Measurements from ENCODE around the gene TGFBR2. TPM values are rescaled to one million over a fixed set of nuclear protein-coding genes. Genes with fewer than 3 reads are reported as not detected.

The TGFBR2 gene
- total and polyA plus RNA-seq, 2 of the 13 experiments (the other 11 are each of a cell fraction or from before 2014, with no cell fraction given): 82.2 to 187 TPM

GRCh38 chr3:30723211-30723610, 116.8 kb downstream of the TGFBR2 start:
- no peaks in the 10 kb centered on the region for H4K20me1 ChIP-seq (ENCODE audit: insufficient read depth, low read length)
- H2AFZ ChIP-seq (ENCODE audit: low read length): no peak overlapping the region
- WGBS (ENCODE audit: low lambda C conversion rate): 91% methylated on average over 1 of the region's 1 CpG
- ATAC-seq (no peak), FAIRE-seq (no peak), DNase-seq (ENCODE audit: low spot score) (no peak)
- no peak for TF ChIP-seq DNMT3B (CRISPR knock-in tag; conservative IDR thresholded peaks at IDR 0.05)
- H3K4me2 ChIP-seq (ENCODE audit: low read depth, low read length): no peak overlapping the region
- peaks cover 39% of the 10 kb centered on the region for H3K4me1 ChIP-seq (ENCODE audit: insufficient read depth, low read length)
- H3K27ac ChIP-seq (ENCODE audit: extremely low read length, insufficient read depth, low read length): no peak overlapping the region
- H3K9me3 ChIP-seq (ENCODE audit: low read length): no peaks in the 10 kb centered on the region
- no TSS peak for BruUV-seq (replicated peaks)
- H3K79me2 ChIP-seq (ENCODE audit: insufficient read depth, low read length): no peaks in the 10 kb centered on the region
- no peak overlapping the region for H3K4me3 ChIP-seq (replicated peaks in 1 of 3; ENCODE audit: insufficient read depth in 1 of 3, low read depth in 2 of 3, low read length in 3 of 3)
- H3K27me3 ChIP-seq (ENCODE audit: control insufficient read depth in 1 of 2, insufficient read depth in 2 of 2, low read length in 2 of 2): no peaks in the 10 kb centered on the region
- CTCF ChIA-PET (ENCODE audit: low intra/inter-chr PET ratio, low total read pairs): no interaction called here
- POLR2A ChIA-PET: interaction anchor here (1.4 kb wide), 1 partner anchor 463 kb away, joined by 3 read pairs; no protein-coding TSS in a partner anchor
- H3K9ac ChIP-seq (ENCODE audit: insufficient read depth, low read depth, low read length): no peak overlapping the region
- in situ Hi-C loops (cut with HindIII; ENCODE audit: extremely low pct_ligation_motif_present, low pct_unique_long_range_greater_than_20kb) (no loop called here), intact Hi-C loops (cut with micrococcal nuclease; ENCODE audit: unreplicated experiment) (no loop called here)
- H3K36me3 ChIP-seq (replicated peaks in 1 of 2; ENCODE audit: control insufficient read depth in 1 of 2, insufficient read depth in 2 of 2, low read length in 2 of 2): no peaks in the 10 kb centered on the region

DNA sequence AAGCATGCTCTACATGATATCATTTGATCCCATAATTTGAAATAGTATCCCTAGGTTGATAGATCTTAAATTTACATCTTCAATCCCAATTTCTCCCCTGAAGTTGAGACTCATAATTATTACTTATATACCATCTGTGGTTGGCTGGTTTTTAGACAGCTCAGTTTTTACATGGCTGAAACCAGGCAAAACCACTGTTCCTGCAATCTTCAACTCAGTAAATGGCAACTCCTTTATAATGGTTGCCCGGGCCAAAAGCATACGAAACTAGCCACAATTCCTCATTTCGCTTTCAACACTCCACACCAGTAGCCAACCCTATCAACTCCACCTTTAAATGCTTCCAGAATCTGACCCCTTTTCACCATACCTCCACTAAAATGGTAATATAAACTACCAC, 118.5 kb downstream of the TGFBR2 start:
- Histone ChIP-seq H2AFZ (ENCODE audit: low read length) (no peak overlapping the region), H3K27me3 (ENCODE audit: control insufficient read depth in 1 of 2, insufficient read depth in 2 of 2, low read length in 2 of 2) (no peaks in the 10 kb centered on the region), H3K79me2 (ENCODE audit: insufficient read depth, low read length) (no peaks in the 10 kb centered on the region), H3K4me1 (ENCODE audit: insufficient read depth, low read length) (peaks cover 26% of the 10 kb centered on the region), H3K4me3 (replicated peaks in 1 of 3; ENCODE audit: insufficient read depth in 1 of 3, low read depth in 2 of 3, low read length in 3 of 3) (no peak overlapping the region), H3K9me3 (ENCODE audit: low read length) (no peaks in the 10 kb centered on the region), H3K4me2 (ENCODE audit: low read depth, low read length) (no peak overlapping the region), H3K27ac (ENCODE audit: extremely low read length, insufficient read depth, low read length) (no peak overlapping the region), H3K9ac (ENCODE audit: insufficient read depth, low read depth, low read length) (no peak overlapping the region), H4K20me1 (ENCODE audit: insufficient read depth, low read length) (no peaks in the 10 kb centered on the region), H3K36me3 (replicated peaks in 1 of 2; ENCODE audit: control insufficient read depth in 1 of 2, insufficient read depth in 2 of 2, low read length in 2 of 2) (no peaks in the 10 kb centered on the region)
- DNase-seq (ENCODE audit: low spot score) (no peak), FAIRE-seq (no peak), ATAC-seq (no peak)
- POLR2A ChIA-PET: no interaction called here
- intact Hi-C loops (cut with micrococcal nuclease; ENCODE audit: unreplicated experiment): no loop called here
- WGBS (ENCODE audit: low lambda C conversion rate): 87% methylated on average over 3 of the region's 3 CpGs
- CTCF ChIA-PET (ENCODE audit: low intra/inter-chr PET ratio, low total read pairs): no interaction called here
- in situ Hi-C loops (cut with HindIII; ENCODE audit: extremely low pct_ligation_motif_present, low pct_unique_long_range_greater_than_20kb): no loop called here
- no TSS peak for BruUV-seq (replicated peaks)
- TF ChIP-seq, protein P1, sequence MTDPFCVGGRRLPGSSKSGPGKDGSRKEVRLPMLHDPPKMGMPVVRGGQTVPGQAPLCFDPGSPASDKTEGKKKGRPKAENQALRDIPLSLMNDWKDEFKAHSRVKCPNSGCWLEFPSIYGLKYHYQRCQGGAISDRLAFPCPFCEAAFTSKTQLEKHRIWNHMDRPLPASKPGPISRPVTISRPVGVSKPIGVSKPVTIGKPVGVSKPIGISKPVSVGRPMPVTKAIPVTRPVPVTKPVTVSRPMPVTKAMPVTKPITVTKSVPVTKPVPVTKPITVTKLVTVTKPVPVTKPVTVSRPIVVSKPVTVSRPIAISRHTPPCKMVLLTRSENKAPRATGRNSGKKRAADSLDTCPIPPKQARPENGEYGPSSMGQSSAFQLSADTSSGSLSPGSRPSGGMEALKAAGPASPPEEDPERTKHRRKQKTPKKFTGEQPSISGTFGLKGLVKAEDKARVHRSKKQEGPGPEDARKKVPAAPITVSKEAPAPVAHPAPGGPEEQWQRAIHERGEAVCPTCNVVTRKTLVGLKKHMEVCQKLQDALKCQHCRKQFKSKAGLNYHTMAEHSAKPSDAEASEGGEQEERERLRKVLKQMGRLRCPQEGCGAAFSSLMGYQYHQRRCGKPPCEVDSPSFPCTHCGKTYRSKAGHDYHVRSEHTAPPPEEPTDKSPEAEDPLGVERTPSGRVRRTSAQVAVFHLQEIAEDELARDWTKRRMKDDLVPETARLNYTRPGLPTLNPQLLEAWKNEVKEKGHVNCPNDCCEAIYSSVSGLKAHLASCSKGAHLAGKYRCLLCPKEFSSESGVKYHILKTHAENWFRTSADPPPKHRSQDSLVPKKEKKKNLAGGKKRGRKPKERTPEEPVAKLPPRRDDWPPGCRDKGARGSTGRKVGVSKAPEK (CRISPR knock-in tag; IDR thresholded peaks at IDR 0.05; ENCODE audit: borderline replicate concordance): no peak
- TF ChIP-seq CENPT (CRISPR knock-in tag; IDR thresholded peaks at IDR 0.05; ENCODE audit: low read depth): no peak
- TF ChIP-seq, protein P2, sequence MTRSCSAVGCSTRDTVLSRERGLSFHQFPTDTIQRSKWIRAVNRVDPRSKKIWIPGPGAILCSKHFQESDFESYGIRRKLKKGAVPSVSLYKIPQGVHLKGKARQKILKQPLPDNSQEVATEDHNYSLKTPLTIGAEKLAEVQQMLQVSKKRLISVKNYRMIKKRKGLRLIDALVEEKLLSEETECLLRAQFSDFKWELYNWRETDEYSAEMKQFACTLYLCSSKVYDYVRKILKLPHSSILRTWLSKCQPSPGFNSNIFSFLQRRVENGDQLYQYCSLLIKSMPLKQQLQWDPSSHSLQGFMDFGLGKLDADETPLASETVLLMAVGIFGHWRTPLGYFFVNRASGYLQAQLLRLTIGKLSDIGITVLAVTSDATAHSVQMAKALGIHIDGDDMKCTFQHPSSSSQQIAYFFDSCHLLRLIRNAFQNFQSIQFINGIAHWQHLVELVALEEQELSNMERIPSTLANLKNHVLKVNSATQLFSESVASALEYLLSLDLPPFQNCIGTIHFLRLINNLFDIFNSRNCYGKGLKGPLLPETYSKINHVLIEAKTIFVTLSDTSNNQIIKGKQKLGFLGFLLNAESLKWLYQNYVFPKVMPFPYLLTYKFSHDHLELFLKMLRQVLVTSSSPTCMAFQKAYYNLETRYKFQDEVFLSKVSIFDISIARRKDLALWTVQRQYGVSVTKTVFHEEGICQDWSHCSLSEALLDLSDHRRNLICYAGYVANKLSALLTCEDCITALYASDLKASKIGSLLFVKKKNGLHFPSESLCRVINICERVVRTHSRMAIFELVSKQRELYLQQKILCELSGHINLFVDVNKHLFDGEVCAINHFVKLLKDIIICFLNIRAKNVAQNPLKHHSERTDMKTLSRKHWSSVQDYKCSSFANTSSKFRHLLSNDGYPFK (CRISPR knock-in tag; IDR thresholded peaks at IDR 0.05; ENCODE audit: borderline replicate concordance): no peak
- TF ChIP-seq PRMT3 (CRISPR knock-in tag; IDR thresholded peaks at IDR 0.05; ENCODE audit: borderline replicate concordance, low read depth): no peak
- no peak for TF ChIP-seq SIN3A (IDR thresholded peaks at IDR 0.05; ENCODE audit: borderline replicate concordance, low read depth, low read length)
- TF ChIP-seq ZNF749 (CRISPR knock-in tag; IDR thresholded peaks at IDR 0.05; ENCODE audit: borderline replicate concordance): no peak
- no peak for TF ChIP-seq GTF2F1 (IDR thresholded peaks at IDR 0.05; ENCODE audit: low read length)
- TF ChIP-seq XRCC5 (optimal IDR thresholded peaks at IDR 0.05; ENCODE audit: low read length): no peak
- TF ChIP-seq SRF (IDR thresholded peaks at IDR 0.05; ENCODE audit: low read depth, low read length): no peak
- no peak for TF ChIP-seq SRSF9 (IDR thresholded peaks at IDR 0.05; ENCODE audit: borderline replicate concordance, insufficient read depth, low read depth, low read length, poor library complexity, severe bottlenecking)
- no peak for TF ChIP-seq HNRNPH1 (optimal IDR thresholded peaks at IDR 0.05; ENCODE audit: low read depth, low read length)

All from HepG2 (cell line).